ENCODE results near the gene MRAS.
"Not testable (repeated sequence)": the region's sequence is repeated elsewhere in the genome, so short reads cannot be mapped to it uniquely, and the experiment has no call there.

Gene MRAS

DNA sequence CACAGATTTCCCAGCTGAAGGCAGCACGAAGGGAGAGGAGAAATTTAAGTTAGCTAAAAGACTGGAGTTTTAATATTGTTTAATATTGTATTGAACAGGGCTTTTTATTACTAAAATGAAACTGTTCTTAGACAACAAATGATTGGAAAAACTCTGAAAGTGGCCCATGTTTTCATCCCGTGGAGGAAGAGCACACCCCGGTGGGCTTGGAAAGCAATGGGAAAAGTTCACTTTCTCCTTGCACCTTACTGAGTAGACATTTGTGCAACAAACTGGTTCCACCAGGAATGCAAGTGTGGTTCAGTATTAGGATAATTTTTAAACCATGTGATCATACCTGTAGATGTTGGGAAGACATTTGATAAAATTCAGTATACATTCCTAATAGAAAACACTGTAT is 77.8 kb downstream of the MRAS start:
- DNase-seq = no peak

DNA sequence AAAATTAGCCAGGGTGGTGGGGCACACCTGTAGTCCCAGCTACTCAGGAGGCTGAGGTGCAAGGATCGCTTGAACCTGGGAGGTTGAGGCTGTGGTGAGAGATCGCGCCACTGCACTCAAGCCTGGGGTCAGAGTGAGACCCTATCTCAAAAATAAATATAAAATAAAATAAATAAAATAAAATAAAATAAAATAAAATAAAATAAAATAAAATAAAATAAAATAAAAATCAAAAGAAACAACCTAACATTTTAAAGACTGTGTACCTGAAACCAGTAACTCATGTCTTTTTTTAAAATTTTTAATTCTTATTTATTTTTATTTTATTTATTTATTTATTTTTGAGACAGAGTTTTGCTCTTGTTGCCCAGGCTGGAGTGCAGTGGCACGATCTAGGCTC is 78.4 kb downstream of the MRAS start:
- not testable (repeated sequence) for DNase-seq

DNA sequence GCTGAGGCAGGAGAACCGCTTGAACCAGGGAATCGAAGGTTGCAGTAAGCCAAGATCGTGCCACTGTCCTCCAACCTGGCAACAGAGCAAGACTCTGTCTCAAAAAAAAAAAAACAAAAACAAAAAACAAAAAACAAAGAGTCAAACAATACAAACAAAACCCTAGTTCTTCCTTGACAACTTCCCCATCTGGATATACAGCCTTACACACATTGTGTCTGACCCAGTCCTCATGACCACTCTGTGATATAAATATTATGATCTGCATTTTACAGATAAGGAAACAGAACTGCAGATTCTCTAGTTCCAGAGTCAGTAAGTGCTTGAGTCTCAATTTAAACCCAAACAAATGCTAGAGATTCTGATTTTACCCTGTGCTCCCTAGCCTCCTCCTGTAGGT is 81.3 kb downstream of the MRAS start:
- no peak for DNase-seq

DNA sequence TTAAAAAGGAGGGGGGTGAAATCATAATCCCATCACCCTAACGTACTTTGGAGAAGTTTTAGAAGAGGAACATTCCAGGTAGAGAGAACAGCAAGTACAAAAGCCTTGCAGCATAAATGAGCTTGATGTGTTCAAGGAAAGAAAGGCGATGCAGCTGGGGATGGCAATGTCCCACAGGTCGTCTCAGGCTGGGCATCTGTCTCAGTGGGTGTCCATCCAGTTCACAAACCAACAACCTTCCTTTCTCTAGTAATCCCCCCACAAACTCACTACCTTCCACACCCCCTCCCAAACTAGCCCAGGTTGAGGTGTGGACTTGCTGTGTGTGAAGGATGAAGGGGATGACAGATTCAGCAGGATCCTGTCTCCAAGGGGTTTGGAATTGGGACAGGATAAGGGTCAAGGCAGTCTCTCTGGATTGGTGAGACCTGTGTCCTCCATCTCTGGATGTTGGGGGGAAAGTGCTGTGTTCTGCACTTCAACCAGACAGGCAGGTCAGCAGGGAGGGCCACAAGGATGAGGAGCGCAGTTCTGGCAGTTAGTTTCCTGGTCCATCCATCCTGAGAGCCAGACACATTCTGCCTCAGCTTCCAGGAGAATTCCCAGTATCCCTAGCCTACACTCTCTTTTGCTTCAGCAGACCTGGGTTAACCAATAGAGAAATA is 84.3 kb downstream of the MRAS start:
- no peak for DNase-seq

DNA sequence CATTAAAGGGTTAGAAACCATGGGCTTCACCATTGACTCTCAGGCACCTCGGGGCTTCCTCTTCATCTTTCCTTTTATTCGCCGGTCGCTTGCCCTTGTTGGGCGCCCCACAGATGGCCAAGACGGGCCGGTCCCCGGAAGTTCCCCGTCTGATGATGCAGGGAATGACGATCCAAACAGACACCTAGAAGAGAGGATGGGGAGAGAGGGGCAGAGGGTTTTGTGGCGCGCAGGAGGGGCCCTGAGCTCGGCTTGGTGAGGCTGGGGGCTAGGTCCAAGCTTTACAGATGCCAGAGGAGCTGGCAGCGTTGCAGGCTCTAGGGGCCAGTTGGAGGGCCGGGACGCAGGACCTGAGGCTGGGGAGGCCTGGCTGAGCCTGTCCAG is 85.5 kb downstream of the MRAS start:
- DNase-seq = no peak

DNA sequence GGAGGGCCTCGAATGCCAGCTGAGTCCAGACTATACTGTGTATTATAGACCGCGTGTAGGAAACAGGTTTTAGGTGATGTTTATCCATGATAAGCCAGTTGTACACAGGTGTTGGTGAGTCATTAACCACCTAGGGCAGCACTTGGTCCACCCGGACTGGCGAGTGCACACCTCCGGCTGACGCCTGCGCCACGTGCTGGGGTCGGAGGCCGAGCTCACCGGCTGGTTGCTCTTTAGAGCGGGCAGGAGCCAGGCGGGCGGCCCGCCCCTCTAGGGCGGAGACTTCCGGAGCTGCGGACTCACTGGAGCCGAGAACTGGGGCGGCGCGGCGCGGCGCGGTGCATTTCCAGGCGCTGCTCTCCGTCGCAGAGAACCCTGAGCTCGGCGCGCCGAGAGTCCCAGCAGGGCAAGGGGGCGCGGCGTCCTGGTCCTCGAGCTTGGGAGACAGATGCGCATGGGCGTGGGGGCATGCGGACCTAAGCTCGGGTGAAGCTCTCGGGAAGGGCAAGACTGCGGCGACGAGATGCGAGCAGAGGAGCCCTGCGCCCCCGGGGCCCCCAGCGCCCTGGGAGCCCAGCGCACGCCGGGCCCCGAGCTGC is 86.0 kb downstream of the MRAS start, which contains the start of gene ESYT3:
TSS of gene ESYT3 (plus strand) at position 341 of the 599 bp plus-strand sequence. CDS start at position 524, 183 bp downstream.
- peak; percentile 13 for DNase-seq

DNA sequence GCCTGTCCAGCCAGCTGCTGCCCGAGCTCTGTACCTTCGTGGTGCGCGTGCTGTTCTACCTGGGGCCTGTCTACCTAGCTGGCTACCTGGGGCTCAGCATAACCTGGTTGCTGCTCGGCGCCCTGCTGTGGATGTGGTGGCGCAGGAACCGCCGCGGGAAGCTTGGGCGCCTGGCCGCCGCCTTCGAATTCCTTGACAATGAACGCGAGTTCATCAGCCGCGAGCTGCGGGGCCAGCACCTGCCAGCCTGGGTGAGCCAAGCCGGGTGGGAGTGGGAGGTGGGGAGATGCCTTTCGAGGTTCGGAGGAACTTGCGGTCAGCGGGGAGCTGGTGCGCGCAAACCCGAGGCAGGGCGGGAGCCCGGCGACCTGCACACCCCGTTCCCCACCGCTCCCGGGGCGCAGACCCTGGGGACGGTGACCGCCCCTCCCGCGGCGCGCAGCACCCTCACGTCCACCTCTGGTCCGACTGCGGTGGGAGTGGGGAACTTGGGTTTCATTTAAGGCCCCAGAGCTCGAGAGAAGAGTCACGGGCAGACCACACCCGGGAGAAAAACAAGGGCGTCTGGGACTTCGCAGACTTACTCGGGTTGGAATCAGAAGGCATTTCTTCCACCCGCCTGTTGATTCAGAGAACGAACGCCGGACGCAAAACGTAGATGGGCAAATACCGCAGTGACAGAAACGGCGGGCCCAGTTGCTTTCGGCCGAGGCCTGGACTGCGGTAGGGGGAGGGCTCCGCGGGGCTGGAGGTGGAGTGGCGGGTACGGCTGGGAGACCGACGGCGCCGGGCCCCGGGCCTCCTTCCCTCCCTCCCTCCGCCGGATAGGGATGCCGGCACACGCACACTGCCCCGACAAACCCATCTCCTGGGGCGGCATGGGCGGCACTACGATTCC is 86.7 kb downstream of the MRAS start:
- DNase-seq = no peak

DNA sequence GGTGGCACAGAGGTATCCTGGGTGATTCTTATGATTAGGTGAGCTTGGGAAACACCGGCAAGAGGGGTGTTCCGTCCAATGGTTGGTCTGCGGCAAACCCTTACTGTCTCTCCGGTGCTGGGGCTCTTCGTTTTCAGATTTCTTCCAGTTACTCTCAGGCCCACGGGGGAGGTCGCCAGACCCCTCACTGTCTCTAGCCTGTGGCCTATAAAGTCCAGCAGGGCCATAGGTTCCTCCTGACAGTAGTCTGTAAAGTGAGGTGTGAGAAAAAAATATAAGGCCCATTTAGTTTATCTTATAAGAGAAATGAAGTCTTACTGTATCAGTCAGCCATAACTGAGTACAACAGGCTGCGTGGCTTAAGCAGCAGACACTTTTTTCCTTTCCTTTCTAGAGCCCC is 87.5 kb downstream of the MRAS start:
- DNase-seq = no peak

DNA sequence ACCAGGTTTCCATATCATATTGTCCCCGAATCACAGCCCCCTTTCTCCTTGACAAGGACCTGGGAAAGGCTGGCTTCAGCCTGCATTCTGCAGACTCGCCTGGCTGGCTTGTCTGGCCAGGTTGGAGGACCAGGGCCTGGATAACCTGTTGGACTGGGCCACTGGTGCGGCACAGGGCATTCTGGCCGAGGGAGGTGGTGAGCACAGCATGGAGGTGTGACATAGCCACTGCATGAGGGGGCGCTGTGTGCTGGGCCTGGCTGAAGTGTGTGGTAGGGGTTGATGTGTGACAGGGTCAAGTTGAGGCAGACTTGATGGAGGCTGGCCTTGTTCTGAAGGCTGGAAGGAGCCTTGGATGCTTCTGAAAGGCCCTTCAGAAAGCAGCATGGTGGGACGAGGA is 88.9 kb downstream of the MRAS start:
- DNase-seq = no peak

DNA sequence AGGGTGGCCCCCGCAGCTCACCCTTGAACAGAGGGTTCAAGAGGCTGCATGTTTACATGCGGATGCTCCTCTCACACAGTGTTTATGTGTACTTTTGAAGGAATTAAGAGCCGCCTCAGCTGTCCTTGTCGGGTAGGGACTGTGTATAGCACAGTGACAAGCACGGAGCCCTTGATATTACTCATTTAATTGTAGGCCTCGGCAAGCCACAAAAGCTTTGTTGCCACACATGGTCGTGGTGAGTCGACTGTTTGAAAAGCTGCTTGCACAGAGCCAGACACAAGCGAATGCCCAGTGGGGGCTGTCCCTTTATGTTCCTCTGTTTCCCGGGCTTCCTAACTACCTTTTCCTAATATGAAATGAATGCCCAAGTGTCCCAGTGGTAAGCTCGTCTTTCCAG is 90.5 kb downstream of the MRAS start:
- DNase-seq = no peak

DNA sequence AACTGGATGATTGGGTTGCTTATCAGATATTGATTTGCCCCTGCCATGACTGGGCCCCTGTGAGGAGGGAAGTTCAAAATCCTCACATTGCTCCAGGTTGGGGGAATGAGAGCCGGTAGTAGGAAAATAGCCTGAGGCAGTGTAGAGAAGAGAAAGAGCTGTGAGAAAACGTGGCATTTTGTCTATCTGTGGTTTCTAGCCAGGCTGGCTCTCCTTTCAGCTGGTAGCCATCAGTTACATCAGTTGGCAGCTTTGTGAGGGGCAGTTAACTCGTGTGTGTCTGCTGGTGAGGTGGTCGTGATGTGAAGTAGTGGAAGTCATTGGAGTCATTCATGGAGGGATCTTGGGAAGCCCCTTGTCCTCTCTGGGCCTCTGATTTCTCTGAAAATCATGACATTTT is 91.3 kb downstream of the MRAS start:
- DNase-seq = no peak

DNA sequence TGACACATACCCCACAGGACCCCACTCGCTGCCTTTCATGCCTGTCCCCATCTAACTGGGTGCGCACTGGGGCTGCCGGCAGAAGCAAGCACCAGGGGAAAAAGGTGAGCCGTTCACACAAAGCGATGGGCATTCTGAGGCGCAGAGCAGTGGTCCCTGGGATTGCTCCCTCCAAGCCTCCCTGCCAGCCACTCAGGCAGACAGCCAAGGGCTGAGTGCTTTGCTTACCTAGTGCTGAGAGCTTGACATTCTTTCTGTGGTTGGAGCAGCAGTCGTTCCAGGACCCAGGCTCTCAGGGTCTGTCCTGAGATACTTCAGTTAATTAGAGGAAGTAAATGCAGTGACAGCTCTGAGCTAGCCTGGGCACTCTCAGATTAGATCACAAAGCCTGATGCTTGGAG is 91.7 kb downstream of the MRAS start:
- DNase-seq = no peak

DNA sequence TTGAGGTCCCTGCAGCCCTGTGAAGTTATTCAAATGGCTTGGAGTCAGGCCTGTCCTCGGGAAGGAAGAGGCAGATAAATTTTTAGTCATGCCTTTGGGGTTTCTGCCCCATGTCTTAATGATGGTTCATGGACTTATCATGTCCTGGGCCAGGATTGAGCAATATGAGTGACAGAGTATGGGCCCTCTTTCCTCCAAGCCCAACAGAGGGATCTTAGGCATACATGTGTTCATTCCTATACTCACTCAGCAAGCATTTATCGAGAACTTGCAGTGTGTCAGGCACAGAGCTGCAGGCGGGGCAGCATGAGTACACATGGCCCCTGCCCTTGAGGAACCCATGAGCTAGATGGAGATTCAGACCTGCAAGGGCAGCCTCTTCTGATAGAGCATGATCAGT is 92.2 kb downstream of the MRAS start:
- DNase-seq = no peak

DNA sequence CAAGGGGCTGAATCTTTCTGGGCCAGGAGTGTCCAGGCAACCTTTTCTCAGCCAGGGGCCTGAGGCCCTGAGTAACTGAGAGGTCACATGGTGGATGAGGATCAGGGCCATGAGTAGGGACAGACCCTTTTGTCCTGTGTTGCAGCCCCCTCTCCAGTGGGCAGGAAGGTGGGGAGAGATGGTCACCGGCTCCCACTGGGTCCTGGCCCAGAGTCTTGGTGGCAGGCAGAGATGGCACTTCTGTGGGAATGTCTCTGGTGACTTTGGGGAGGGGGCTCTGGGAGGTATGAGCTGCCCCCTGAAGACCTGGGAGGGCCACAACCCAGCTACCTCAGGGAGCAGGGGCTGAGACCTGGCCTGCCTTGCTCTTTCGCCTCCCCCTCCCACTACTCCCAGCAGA is 92.9 kb downstream of the MRAS start:
- DNase-seq = no peak

DNA sequence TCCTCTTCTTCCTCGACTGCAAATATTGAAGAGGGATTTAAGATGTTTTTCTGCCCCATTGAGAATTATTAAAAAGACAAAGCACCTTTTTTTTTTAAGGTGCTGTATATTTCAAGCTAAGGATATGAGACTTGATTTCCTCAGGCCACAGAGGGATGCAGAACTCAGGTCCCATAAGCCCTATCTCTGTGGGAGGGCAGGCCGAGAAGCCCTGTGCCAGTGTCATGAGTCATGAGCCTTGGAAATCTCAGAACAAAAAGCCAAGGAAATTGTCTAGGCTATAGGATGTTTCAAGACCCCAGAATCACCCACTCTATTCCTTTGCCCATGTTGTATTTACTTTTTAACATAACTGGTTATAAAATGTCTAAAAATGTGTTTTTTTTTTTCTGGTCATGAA is 93.4 kb downstream of the MRAS start:
- no peak for DNase-seq

DNA sequence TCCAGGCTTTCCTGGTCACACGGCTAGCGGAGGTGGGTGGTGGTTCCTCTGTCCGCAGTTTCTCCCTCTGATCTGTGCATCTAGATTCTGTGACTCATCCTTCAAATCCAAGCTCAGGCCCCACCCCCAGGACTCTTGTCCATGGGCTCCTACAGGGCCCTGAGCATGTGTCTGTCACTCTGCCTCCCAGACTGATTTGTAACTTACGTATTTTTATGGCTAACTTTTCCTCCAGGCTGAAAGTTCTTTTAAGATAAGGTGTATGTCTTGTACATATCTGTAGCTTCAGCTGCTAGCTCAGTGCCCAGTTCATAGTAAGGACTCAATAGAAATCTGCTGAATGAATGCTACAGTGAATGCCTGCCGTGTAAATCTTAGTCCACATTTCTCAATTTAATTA is 94.1 kb downstream of the MRAS start:
- no peak for DNase-seq

DNA sequence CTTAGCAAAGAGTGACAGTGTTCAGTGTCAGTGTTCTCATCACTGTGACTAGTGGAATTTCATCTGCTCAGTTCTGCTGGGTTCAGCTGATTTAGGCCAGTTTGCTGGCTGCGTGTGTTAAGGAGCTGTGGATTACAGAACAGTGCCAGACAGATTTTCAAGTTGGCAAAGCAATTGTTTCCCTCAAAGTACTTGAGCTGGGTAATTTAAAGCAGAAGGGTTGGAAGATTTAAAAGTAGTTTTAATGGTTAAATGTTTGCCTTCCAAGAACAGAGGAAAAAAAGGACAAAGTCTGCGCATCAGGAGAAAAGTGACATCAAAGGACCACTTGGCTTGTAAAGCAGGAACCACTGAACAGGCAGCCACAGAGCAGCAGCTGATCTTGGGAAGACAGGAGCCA is 94.7 kb downstream of the MRAS start:
- DNase-seq = no peak

DNA sequence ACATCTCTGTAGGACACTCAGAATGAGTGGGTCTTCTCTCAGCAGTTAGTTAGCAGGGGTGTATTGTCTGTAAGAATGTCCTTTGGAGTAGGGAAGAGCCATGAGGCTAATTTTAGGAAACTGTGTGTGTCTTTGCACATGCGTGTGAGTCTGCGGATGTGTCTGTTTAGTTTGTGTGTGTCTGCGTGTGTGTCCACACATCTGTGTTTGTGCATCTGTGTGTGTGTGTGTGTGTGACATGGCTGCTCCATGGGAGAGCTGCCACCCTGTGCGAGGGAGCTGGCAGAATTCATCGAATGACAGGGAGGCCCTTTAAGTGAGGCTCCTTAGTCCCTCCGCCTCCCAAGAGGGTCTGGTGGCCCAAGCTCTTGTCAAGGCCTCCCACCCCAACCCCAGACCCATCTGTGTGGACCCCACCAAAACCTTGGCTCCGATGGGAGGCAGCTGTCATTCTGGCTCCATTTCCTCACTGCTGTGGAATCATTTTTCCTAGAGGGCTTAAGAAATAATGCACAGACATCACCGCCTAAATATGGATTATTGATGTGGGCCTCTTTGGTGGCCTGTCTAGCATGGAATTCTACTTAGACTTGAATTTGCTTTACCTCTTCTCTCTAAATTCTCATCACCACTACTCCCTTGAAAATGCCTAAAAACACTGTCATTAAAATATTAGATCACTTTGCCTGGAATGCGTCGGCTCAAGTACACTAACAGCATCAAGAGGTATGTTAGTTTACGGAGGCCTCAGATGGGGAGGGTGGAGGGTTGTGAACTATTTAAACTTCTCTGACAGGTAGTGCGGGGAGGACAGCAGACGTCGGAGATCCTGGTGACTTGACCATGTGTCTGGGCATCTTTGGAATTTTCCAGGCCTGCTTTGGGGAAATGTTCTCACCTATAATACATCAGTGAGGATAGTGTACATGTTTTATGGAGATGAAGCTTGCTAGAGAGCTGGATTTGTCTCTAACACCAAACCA is 95.4 kb downstream of the MRAS start:
- no peak for DNase-seq

DNA sequence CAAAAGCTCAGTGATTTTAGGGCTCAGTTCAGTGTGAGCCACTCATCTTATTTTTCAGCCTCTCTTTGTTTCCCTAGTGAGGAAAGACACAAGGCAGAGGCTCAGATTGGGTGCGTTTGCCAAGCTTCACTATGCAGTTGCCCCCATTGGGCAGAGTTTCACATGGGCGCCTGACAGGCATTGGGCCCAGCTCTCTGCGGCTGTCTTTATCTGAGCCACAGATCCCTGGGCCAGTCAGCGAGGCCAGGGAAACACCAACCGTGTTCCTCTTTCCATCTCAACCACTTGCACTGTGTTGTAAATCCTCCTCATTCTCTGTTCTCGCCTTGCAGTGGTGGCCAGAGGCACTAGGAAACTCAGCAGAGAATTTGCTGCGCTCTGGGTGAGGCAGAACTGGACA is 96.9 kb downstream of the MRAS start:
- no peak for DNase-seq

DNA sequence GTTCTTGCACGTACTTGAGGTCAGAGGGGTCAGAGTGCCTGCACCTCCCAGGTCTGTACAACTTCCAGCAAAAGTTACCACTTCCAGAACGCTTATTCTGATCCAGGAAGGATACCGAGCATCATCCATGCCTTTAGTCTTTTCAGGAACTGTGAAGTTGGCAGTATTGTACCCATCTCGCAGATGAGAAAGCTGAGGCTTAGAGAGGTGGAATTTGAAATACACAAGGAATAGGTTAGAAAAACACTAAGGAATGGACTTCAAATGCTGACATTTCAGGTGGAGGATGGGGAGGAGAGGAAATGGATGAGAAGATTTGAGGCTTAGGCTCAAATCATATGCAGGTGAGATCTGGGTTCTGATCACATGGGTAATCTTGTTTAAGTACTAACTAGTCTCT is 97.3 kb downstream of the MRAS start:
- no peak for DNase-seq

DNA sequence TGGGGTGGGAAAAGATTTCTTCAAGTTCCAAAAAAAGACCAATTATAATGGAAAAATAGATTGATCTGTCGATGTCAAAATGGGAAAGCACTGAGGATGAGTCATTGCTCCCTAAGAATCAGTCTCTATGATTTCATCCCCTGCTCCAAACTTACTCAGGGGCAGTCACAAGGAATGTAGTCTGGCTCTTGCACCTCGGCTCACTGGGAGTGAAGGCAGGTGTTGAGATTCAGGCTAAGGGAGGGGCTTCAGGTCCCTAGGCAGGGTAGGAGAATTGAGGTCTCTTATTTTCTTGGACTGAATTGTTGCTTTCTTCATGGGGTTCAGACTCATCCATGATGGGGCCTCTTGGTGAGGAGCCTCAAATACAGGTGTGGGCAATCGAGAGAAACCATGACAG is 100.3 kb downstream of the MRAS start:
- DNase-seq = no peak

DNA sequence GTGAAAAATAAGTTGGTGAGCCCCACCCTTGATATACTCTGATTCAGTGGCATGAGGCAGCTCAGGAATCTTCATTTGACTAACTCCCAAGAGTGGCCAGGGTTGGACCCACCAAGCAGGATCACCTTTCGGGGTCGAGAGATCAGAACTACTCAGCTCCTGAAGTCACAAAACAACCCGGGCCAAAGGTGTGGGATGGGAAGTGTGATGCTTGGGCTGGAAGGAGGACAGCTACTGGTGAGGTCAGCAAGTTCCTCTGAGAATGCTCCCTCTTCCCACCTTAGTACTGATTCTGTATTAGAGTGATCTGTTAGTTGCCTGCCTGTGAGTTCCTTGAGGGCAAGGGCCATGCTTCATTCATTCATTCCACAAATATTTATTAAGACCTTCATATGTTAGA is 101.1 kb downstream of the MRAS start:
- no peak for DNase-seq

DNA sequence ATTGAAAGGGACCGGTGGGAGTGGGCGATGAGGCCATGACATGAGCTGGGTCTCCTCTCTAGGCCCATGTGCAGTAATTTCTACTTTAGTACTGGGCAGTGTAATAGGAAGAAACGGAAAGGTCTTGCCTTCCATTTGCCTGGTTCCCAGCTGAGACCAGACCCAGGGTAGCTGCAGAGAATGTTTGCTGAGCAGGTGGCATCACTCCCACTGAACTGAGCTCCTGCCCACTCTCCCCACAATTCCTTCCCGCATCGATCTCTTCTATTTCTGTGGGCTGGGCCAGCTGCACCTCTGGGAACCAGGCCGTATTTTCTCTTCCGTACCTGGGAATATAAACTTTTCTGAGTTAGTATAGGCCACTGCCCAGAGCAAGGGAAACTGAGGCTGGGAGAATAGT is 101.8 kb downstream of the MRAS start:
- DNase-seq = no peak

All from NCI-H748 treated with DMSO at 0.1 percent for 48 hours (cell line).